Osteocyte (in vitro differentiated cells): ENCODE results near the gene SENP2. TPM values are rescaled to one million over a fixed set of nuclear protein-coding genes. Genes with fewer than 3 reads are reported as not detected.

Experiments
- DNase-seq: peaks from one replicate; pipeline ENCODE4 v3.0.0; 2021; ENCODE audit warnings: mixed read lengths; ENCODE audit not compliant: unreplicated experiment; ENCODE audit errors: extremely low spot score
- H3K27ac Mint-ChIP-seq: one replicate; pipeline ENCODE4 v1.8.0; 2021; ENCODE audit warnings: mild to moderate bottlenecking, mixed read lengths; ENCODE audit not compliant: unreplicated experiment
- H3K27me3 Mint-ChIP-seq: one replicate; pipeline ENCODE4 v1.8.0; 2021; ENCODE audit warnings: mixed read lengths; ENCODE audit not compliant: unreplicated experiment
- H3K36me3 Mint-ChIP-seq: one replicate; pipeline ENCODE4 v1.8.0; 2021; ENCODE audit warnings: mixed read lengths; ENCODE audit not compliant: unreplicated experiment
- H3K4me1 Mint-ChIP-seq: one replicate; pipeline ENCODE4 v1.8.0; 2021; ENCODE audit warnings: mixed read lengths; ENCODE audit not compliant: unreplicated experiment
- H3K4me3 Mint-ChIP-seq: one replicate; pipeline ENCODE4 v1.8.0; 2021; ENCODE audit warnings: mild to moderate bottlenecking, moderate library complexity, mixed read lengths; ENCODE audit not compliant: unreplicated experiment
- H3K9me3 Mint-ChIP-seq: one replicate; pipeline ENCODE4 v1.8.0; 2021; ENCODE audit warnings: mixed read lengths; ENCODE audit not compliant: unreplicated experiment
- total RNA-seq: library from RNA; stranded (reverse); gene quantifications from 2 replicates; pipeline ENCODE4 v1.2.1, GENCODE V29; 2021
- TF ChIP-seq, protein P1 (sequence below): fragments of 200-600 bp; sonication (generic); IDR thresholded peaks from 2 replicates; pipeline ENCODE4 v1.5.0; 2021; ENCODE audit warnings: antibody characterized with exemption, mild to moderate bottlenecking, moderate library complexity

The SENP2 gene
- total RNA-seq, 1 donor from 2014 or later = 42.7 TPM

DNA sequence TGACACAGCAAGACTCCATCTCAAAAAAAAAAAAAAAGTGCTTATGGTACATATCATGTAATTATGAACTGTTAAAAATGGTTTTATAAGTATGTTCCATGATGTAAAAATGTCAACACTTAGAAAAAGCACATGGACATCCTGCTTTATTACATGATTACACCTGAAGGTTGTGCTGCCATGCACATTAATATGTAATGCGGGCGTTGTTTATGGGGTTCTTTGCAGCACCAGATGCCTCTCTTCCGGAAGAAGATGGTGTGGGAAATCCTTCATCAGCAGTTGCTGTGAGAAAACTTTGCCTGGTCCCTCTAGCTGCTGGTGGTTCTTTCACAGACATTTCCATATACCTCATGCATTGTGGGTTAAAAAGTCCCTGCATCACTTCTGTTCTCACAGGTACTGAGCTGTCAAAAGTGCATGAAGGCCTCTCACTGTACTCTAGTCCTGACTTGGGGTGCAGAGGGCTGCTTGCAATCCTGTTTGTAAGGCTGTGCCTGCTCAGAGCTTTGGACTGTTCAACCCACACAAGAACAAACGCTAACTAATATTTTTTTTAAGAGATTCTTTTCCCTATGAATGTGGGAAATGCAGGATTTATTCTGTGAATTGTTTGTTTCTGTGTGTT, 43.6 kb downstream of the SENP2 start:
- Mint-ChIP-seq H3K4me3 (no peak overlapping the region), H3K9me3 (no peaks in the 10 kb centered on the region), H3K27me3 (no peaks in the 10 kb centered on the region), H3K27ac (peak overlapping the region; percentile 71), H3K36me3 (peaks cover 21% of the 10 kb centered on the region), H3K4me1 (peaks cover 19% of the 10 kb centered on the region)
- no peak for DNase-seq
- TF ChIP-seq, protein P1, sequence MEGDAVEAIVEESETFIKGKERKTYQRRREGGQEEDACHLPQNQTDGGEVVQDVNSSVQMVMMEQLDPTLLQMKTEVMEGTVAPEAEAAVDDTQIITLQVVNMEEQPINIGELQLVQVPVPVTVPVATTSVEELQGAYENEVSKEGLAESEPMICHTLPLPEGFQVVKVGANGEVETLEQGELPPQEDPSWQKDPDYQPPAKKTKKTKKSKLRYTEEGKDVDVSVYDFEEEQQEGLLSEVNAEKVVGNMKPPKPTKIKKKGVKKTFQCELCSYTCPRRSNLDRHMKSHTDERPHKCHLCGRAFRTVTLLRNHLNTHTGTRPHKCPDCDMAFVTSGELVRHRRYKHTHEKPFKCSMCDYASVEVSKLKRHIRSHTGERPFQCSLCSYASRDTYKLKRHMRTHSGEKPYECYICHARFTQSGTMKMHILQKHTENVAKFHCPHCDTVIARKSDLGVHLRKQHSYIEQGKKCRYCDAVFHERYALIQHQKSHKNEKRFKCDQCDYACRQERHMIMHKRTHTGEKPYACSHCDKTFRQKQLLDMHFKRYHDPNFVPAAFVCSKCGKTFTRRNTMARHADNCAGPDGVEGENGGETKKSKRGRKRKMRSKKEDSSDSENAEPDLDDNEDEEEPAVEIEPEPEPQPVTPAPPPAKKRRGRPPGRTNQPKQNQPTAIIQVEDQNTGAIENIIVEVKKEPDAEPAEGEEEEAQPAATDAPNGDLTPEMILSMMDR = no peak

DNA sequence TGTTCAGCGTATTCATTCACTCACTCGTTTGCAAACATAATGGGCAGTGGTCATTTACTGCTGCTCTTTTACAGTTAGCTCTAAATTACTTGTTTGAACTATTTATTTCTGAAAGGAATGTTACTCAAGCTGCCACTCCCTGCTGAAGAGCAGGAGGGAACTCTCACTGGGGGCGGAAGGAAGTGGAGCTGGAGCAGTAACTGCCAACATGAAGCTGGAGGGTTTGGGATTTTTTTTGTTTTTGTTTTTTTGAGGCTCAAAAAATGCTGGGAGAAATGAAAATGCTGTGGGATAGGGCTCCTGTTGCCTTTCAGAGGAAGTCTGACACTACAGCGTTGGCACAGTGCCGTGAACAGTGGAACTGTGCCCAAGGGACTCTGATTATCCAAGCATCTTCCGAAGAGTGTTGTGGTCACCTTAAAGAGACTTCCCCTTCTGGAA, 44.1 kb downstream of the SENP2 start:
- peak; percentile 46 for DNase-seq
- Mint-ChIP-seq H3K4me1 (peaks cover 19% of the 10 kb centered on the region), H3K27me3 (no peaks in the 10 kb centered on the region), H3K9me3 (no peaks in the 10 kb centered on the region), H3K27ac (peak overlapping the region; percentile 71), H3K4me3 (no peak overlapping the region), H3K36me3 (peaks cover 19% of the 10 kb centered on the region)
- TF ChIP-seq, protein P1 = no peak

DNA sequence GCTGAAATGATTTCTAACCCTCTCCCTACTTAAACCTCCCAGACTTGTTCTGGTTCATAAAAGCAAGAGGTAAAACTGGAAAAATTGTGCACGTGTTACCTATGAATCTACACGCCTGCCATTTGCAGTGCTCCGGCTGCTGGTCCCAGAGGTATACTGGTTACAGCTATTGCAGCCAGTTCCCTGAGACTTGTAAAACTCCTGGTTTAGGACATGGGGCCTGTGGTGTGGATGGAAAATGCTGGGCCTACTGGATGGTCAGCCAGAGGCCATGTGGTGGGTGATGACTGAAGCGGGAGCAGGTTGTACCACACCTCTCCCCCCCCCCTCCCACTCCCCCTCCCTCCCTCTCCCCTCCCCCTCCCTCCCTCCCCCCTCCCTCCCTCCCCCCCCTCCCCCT, 45.0 kb downstream of the SENP2 start:
- TF ChIP-seq, protein P1 = no peak
- H3K27ac Mint-ChIP-seq = no peak overlapping the region
- H3K4me3 Mint-ChIP-seq = no peak overlapping the region
- no peak for DNase-seq
- no peaks in the 10 kb centered on the region for H3K27me3 Mint-ChIP-seq
- no peaks in the 10 kb centered on the region for H3K9me3 Mint-ChIP-seq
- H3K36me3 Mint-ChIP-seq = peaks cover 11% of the 10 kb centered on the region
- H3K4me1 Mint-ChIP-seq = peaks cover 19% of the 10 kb centered on the region

DNA sequence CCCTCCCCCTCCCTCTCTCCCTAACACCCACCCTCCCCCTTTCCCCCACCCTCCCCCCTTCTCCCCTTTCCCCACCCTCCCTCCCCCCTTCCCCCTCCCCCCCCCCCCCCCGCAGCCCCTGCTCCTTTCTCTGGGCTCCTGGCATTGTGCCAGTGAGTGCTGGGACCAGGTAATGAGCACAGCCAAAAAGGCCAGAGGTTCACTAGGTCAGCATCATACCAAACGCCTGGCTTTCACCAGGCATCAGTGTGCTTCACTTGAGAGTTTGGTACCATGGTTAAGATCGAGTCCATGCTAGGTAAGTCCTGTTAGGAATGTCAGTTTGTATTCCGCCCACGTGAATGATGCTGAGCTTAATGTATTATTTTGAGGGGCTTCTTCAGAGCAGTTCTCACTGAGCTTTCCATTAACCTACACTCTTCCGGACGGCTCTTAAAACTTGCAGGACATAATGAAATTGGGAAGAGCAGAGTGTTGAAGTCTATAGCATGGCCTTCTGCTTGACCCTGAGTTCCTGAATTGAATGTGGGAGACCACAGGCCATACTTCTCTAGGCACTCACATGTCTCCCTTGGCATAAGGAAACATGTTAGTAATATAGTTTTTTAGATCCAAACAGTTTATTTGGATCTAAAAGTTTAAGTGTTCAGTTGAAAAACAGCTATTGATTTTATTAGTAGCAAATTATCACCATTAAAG, 45.6 kb downstream of the SENP2 start:
- TF ChIP-seq, protein P1 = no peak
- peak; percentile 70 for DNase-seq
- H3K9me3 Mint-ChIP-seq = no peaks in the 10 kb centered on the region
- peaks cover 19% of the 10 kb centered on the region for H3K4me1 Mint-ChIP-seq
- peaks cover 8% of the 10 kb centered on the region for H3K36me3 Mint-ChIP-seq
- no peak overlapping the region for H3K4me3 Mint-ChIP-seq
- no peaks in the 10 kb centered on the region for H3K27me3 Mint-ChIP-seq
- H3K27ac Mint-ChIP-seq = peak overlapping the region; percentile 10

DNA sequence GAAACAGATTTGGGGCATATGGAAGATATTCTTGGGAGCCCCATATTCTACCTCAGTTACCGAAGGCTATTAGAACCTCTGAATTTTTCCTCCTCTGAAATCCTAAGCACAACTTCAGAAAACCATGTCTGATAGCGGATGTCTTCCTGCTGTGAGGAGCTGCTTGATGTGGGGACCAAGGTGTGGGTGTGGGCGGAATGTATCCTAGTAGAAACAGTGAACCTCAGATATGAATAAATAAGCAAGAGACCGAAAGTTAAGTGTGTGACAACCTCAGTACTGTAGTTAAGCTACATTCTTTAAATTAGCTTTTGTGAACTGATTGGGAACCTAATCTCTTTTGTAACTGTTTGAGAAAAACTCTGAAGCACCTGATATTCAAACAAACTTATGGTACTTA, 46.9 kb downstream of the SENP2 start:
- Mint-ChIP-seq H3K4me1 (peaks cover 19% of the 10 kb centered on the region), H3K9me3 (no peaks in the 10 kb centered on the region), H3K27ac (no peak overlapping the region), H3K36me3 (peaks cover 4% of the 10 kb centered on the region), H3K27me3 (no peaks in the 10 kb centered on the region), H3K4me3 (no peak overlapping the region)
- no peak for DNase-seq
- TF ChIP-seq, protein P1 = no peak
